DOHH2 (cell line): ENCODE data around the gene IDE.

Experiments
- CTCF ChIP-seq: fragments of 200-600 bp; sonication (generic); IDR thresholded peaks from one replicate; pipeline ENCODE4 v1.5.1; 2014; ENCODE audit warnings: antibody characterized with exemption, mild to moderate bottlenecking, low read depth, low read length; ENCODE audit not compliant: poor library complexity, severe bottlenecking
- EZH2phosphoT487 ChIP-seq: fragments of 200-600 bp; sonication (generic); IDR thresholded peaks from 2 replicates; pipeline ENCODE4 v1.6.1; 2017; ENCODE audit warnings: borderline replicate concordance, mild to moderate bottlenecking, antibody characterized with exemption, low read length, moderate library complexity, mixed read lengths

- TF ChIP-seq CTCF (no peak), EZH2phosphoT487 (no peak)
Measured at GRCh38 chr10:92440578-92440977, 133.3 kb downstream of the IDE start.
